GM21717 (cell line): ENCODE results near the gene LETM1.

Source experiments
- ATAC-seq: cut with Tn5 transposase; IDR thresholded peaks from one replicate; pipeline ENCODE4 v1.9.1; 2021; ENCODE audit warnings: mild to moderate bottlenecking, moderate library complexity; ENCODE audit not compliant: unreplicated experiment

The LETM1 gene

DNA sequence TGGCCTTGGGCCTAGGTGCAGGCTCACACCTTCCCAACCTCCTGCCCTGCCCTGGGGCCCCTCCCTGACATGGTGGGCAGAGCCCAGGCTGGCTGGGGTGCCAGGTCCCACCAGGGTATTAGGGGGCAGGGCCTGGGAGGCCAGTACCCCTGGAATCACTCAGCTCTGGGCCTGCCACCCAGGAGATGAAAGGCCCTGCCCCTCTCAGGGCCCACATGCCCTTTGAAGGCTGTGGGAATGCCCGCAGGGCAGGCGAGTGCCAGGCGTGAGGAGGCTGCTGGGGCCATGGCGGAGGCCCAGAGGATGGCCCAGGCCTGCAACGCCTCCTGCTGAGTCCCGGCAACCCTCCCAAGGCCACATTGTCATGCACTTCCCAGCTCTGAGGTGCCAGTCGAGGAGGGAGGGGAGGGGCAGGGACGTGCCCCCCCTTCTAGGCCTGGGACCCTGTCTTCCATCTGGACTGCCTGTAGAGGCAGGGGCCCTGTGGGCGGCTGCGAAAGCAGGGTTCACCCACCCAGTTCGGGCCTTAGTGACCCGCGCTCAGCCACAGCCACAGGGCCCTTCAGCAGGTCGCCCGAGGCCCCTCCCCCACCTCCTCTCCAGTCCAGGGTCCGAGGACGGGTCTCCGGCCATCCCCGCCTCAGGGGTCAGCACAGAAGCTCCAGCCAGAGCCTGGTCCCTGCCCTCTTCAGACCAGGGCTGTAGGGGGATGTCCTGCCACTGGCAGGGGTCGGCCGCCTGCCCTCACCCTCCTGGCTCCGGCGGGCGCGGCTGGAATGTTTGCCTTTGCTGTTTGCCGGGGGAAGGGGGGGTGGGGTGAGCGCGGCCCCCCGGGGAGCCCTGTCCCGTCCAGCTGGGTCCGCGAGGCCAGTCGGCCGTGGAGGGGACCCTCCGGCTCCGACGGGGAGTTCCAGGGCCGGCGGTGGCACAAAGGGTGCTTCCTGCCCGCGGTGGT, 89.6 kb downstream of the LETM1 start:
- ATAC-seq = no peak

DNA sequence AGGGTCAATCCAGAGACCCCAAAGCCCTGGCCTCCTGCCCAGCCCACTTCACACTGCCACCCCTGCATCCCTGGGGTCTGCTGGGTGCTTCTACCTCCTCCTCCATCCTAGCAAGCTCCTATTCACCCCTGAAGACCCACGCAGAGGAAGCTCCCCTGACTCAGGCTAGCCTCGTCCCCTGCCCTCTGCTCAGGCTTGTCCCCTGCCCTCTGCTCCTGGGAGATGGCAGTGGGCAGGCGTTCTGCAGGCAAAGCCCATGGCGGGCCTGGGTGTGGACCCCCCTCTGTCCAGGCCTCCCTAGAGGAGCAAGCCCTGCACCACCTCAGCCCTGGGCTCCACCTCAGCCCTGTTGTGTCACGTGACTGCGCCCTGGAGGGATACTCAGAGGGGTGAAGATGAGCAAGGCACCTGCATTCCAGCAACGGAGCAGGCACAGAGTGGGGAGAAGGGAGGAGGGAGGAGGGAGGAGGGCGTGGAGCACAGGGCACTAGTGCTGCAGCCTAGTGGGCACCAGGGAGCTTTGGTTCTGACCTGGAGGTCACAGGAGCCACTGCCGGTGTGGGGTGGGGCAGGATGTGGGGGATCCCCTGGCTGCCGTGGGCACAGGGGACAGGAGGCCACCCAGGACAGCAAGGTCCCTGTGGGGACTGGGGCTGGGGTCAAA, 90.4 kb downstream of the LETM1 start:
- no peak for ATAC-seq

DNA sequence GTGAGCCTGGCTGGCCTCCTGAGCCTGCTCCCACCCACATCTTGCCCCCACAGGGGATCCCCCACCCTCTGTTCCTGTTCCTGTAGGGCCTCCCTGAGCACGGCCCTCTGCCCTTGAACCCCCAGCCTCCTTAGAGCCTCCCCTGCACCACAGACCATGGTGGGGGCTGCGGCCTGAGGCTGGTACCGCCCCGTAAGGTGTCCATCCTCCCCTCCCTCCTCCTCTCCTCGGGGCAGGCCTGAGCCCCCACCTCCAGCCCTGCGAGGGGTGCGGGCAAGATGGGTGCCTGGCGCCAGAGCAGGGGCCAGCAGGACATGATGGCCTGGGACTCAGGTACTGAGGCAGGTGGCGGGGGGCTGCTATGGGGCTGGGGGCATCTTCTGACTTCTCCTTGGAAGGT, 91.3 kb downstream of the LETM1 start:
- no peak for ATAC-seq

DNA sequence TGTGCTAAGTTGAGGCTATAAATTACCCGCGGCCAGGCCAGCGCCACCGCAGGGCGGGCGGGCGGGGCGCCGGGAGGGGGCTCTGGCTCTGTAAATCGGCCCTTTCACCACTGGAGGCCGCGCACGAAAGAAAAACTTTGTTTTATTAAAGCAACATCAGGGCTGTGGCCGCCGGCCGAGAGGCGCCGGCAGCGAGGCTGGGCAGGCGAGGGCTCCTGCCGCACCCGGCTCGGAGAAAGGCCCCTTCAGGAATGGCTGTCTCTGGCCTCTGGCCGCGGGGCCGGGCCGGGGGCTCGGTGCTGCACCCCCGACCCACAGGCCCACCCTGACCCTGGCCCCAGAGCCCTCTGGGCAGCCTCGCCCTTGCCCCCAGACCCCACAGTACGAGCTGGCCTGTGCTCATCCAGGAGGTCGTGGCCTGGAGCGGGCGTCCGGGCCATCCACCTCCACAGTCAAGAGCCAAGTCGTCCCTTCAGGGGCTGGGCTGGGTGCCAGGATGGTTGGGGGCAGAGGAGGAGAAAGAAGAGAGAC, 92.3 kb downstream of the LETM1 start:
- no peak for ATAC-seq

DNA sequence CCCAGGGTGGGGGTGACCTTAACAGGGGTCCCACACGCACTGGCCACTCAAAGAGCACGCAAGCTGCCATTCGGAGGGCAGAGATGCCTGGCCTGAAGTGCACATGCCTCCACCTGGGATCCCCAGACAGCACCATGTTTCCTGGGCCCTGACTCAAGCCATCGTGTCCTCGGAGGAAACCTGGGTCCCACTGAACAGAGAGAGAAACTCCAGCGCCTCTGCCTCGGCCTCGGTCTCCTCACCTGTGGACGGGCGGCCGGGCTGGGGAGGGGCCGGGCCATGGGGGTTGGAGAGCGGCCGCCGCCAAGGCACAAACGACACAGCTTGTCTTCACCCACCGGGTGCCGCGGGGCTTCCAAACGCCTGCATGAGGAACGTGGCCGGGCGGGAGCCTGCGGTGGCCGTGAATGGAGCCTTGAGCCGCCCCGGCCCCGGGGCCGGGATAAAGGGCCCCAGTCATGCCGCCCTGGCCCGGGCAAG, 92.8 kb downstream of the LETM1 start:
- ATAC-seq = no peak

DNA sequence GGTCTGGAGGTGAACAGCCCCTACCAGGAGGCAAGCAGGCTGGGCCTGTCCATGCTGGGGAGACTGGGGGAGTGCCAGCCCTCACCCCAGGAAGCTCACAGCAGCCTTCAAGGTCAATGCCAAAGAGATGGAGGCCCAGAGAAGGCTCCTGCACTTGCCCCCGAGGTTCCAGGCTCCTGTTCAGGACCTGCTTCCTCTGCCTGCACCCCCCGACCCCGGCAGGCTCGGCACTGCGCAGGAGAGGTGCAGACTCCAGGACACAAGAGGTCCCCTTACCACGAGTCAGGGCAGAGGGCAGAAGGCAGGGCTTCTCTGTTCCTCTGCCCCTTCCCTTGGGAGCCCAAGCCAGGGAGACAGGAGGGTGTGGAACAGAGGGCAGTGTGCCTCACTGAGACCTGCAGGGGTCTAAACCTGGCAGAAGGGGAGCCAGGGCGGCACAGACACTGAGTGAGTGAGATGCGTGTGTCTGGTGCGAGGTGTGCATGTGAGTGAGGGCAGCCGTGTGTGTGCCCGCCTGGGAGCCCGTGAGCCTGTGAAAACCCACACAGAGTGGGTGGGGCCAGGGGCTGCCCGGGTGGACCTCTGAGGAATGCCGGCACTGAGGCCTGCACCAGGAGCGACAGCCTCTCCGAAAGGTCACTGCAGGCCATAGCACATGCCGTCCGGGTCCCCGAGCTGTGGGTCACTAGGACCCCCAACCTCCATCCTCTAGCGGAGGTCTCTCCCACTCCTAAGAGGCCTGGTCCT, 93.5 kb downstream of the LETM1 start:
- no peak for ATAC-seq
